ACC112 (cell line): ENCODE measurements around the gene UCN3.

Experiments used
- H2AFZ ChIP-seq: fragments of 200-600 bp; sonication (generic); one replicate; pipeline ENCODE4 v1.6.0; 2017; ENCODE audit warnings: antibody characterized with exemption, low read length; ENCODE audit not compliant: unreplicated experiment
- H3K27ac ChIP-seq: fragments of 200-600 bp; sonication (generic); 2 replicates; pipeline ENCODE4 v1.5.1; 2014; ENCODE audit warnings: low read depth, mild to moderate bottlenecking, antibody characterized with exemption, low read length, moderate library complexity
- H3K27me3 ChIP-seq: fragments of 200-600 bp; sonication (generic); 2 replicates; pipeline ENCODE4 v1.6.1; 2014; ENCODE audit warnings: mild to moderate bottlenecking, antibody characterized with exemption, low read length, moderate library complexity, mixed read lengths; ENCODE audit not compliant: insufficient read depth
- H3K36me3 ChIP-seq: fragments of 200-600 bp; sonication (generic); 2 replicates; pipeline ENCODE4 v1.6.1; 2016; ENCODE audit warnings: mild to moderate bottlenecking, antibody characterized with exemption, low read length, moderate library complexity, mixed read lengths; ENCODE audit not compliant: insufficient read depth
- H3K4me1 ChIP-seq: fragments of 200-600 bp; sonication (generic); one replicate; pipeline ENCODE4 v1.6.1; 2016; ENCODE audit warnings: low read length, mixed read lengths; ENCODE audit not compliant: insufficient read depth, unreplicated experiment, control insufficient read depth
- H3K4me3 ChIP-seq: fragments of 200-600 bp; sonication (generic); 2 replicates; pipeline ENCODE4 v1.5.1; 2014; ENCODE audit warnings: mild to moderate bottlenecking, low read depth, low read length
- H3K79me2 ChIP-seq: fragments of 200-600 bp; sonication (generic); one replicate; pipeline ENCODE4 v1.6.0; 2016; ENCODE audit warnings: low read length; ENCODE audit not compliant: control insufficient read depth, unreplicated experiment, insufficient read depth

Gene UCN3

GRCh38 chr10:5387169-5387568 is 22.4 kb downstream of the UCN3 start:
- Histone ChIP-seq H3K36me3 (no peaks in the 10 kb centered on the region), H3K27me3 (0 out of 2 replicates have a peak, but pooled peaks cover 4% of the 10 kb centered on the region), H3K27ac (no peak overlapping the region), H3K4me1 (no peaks in the 10 kb centered on the region), H3K4me3 (no peak overlapping the region), H3K79me2 (no peaks in the 10 kb centered on the region), H2AFZ (no peak overlapping the region)

GRCh38 chr10:5390607-5391205 is 25.9 kb downstream of the UCN3 start:
- H2AFZ ChIP-seq, result no peak overlapping the region
- H3K27ac ChIP-seq, result no peak overlapping the region
- H3K27me3 ChIP-seq, result 0 out of 2 replicates have a peak, but pooled peaks cover 8% of the 10 kb centered on the region
- no peaks in the 10 kb centered on the region for H3K79me2 ChIP-seq
- no peaks in the 10 kb centered on the region for H3K36me3 ChIP-seq
- H3K4me1 ChIP-seq, result no peaks in the 10 kb centered on the region
- H3K4me3 ChIP-seq, result no peak overlapping the region

GRCh38 chr10:5391790-5392189 is 27.0 kb downstream of the UCN3 start:
- Histone ChIP-seq H3K4me3 (no peak overlapping the region), H3K27me3 (peaks cover 8% of the 10 kb centered on the region; the same call in 1 of the 2 replicates), H2AFZ (no peak overlapping the region), H3K36me3 (no peaks in the 10 kb centered on the region), H3K79me2 (no peaks in the 10 kb centered on the region), H3K27ac (no peak overlapping the region), H3K4me1 (no peaks in the 10 kb centered on the region)

GRCh38 chr10:5393529-5393928 is 28.8 kb downstream of the UCN3 start:
- Histone ChIP-seq H3K4me1 (no peaks in the 10 kb centered on the region), H3K4me3 (no peak overlapping the region), H2AFZ (no peak overlapping the region), H3K27me3 (peaks cover 19% of the 10 kb centered on the region), H3K27ac (no peak overlapping the region), H3K36me3 (no peaks in the 10 kb centered on the region), H3K79me2 (no peaks in the 10 kb centered on the region)

GRCh38 chr10:5395168-5395567 is 30.4 kb downstream of the UCN3 start:
- Histone ChIP-seq H3K27ac (no peak overlapping the region), H3K27me3 (peaks cover 24% of the 10 kb centered on the region), H3K36me3 (no peaks in the 10 kb centered on the region), H2AFZ (no peak overlapping the region), H3K4me3 (no peak overlapping the region), H3K79me2 (no peaks in the 10 kb centered on the region), H3K4me1 (no peaks in the 10 kb centered on the region)

GRCh38 chr10:5396556-5397300 is 32.0 kb downstream of the UCN3 start:
- Histone ChIP-seq H3K4me1 (no peaks in the 10 kb centered on the region), H3K36me3 (no peaks in the 10 kb centered on the region)

GRCh38 chr10:5399332-5399731 is 34.6 kb downstream of the UCN3 start:
- Histone ChIP-seq H3K27me3 (peaks cover 26% of the 10 kb centered on the region), H3K4me1 (no peaks in the 10 kb centered on the region), H3K4me3 (no peak overlapping the region), H3K79me2 (no peaks in the 10 kb centered on the region), H3K36me3 (no peaks in the 10 kb centered on the region), H2AFZ (no peak overlapping the region), H3K27ac (no peak overlapping the region)

More at GRCh38 chr10:5396556-5397300, 32.0 kb downstream of the UCN3 start:
- Histone ChIP-seq H3K27me3 (peaks cover 24% of the 10 kb centered on the region), H3K4me3 (no peak overlapping the region), H3K27ac (no peak overlapping the region), H2AFZ (no peak overlapping the region), H3K79me2 (no peaks in the 10 kb centered on the region)

- Histone ChIP-seq H2AFZ (no peak overlapping the region), H3K4me1 (no peaks in the 10 kb centered on the region), H3K36me3 (no peaks in the 10 kb centered on the region), H3K4me3 (no peak overlapping the region), H3K27me3 (peaks cover 20% of the 10 kb centered on the region), H3K27ac (no peak overlapping the region), H3K79me2 (no peaks in the 10 kb centered on the region)
Observed at GRCh38 chr10:5400468-5401240, 35.9 kb downstream of the UCN3 start.

GRCh38 chr10:5402798-5403197 is 38.0 kb downstream of the UCN3 start:
- no peak overlapping the region for H2AFZ ChIP-seq

GRCh38 chr10:5404208-5405041 is 39.7 kb downstream of the UCN3 start, which contains the start of gene TUBAL3:
Gene TUBAL3 (minus strand): TSS chr10:5404828. CDS start chr10:5404792, 36 bp downstream.
- H3K79me2 ChIP-seq, result no peaks in the 10 kb centered on the region
- no peak within 1 kb of the TSS for H3K4me3 ChIP-seq
- H3K4me1 ChIP-seq, result no peaks in the 10 kb centered on the region
- no peak within 1 kb of the TSS for H2AFZ ChIP-seq
- H3K27me3 ChIP-seq, result peaks cover 7% of the 10 kb centered on the region; the same call in 1 of the 2 replicates
- H3K36me3 ChIP-seq, result no peaks in the 10 kb centered on the region
- no peak within 1 kb of the TSS for H3K27ac ChIP-seq

More at GRCh38 chr10:5402798-5403197, 38.0 kb downstream of the UCN3 start:
- no peaks in the 10 kb centered on the region for H3K4me1 ChIP-seq
- H3K4me3 ChIP-seq, result no peak overlapping the region
- no peaks in the 10 kb centered on the region for H3K36me3 ChIP-seq
- no peak overlapping the region for H3K27ac ChIP-seq
- peaks cover 13% of the 10 kb centered on the region for H3K27me3 ChIP-seq
- no peaks in the 10 kb centered on the region for H3K79me2 ChIP-seq
